ENCODE results near the gene CLDN12.

CLDN12 gene

GRCh38 chr7:90433221-90433620 is 30.0 kb downstream of the CLDN12 start:
- DNase-seq (ENCODE audit: low read depth): no peak

GRCh38 chr7:90445633-90446032 is 42.4 kb downstream of the CLDN12 start:
- no peak for DNase-seq (ENCODE audit: low read depth)

GRCh38 chr7:90446137-90446899 is 43.1 kb downstream of the CLDN12 start:
- no peak for DNase-seq (ENCODE audit: low read depth)

- no peak for DNase-seq (ENCODE audit: low read depth)
These were observed 50.1 kb downstream of the CLDN12 start for GRCh38 chr7:90453259-90453891.

GRCh38 chr7:90453931-90454330 is 50.7 kb downstream of the CLDN12 start:
- no peak for DNase-seq (ENCODE audit: low read depth)

- peak; percentile 38 for DNase-seq (ENCODE audit: low read depth)
These were observed 52.1 kb downstream of the CLDN12 start for GRCh38 chr7:90455163-90456030.

GRCh38 chr7:90458104-90458503 is 54.8 kb downstream of the CLDN12 start:
- DNase-seq (ENCODE audit: low read depth): no peak

GRCh38 chr7:90459888-90460287 is 56.6 kb downstream of the CLDN12 start:
- no peak for DNase-seq (ENCODE audit: low read depth)

GRCh38 chr7:90461219-90461618 is 58.0 kb downstream of the CLDN12 start:
- DNase-seq (ENCODE audit: low read depth): peak; percentile 37

- peak; percentile 17 for DNase-seq (ENCODE audit: low read depth)
These were observed 59.9 kb downstream of the CLDN12 start for GRCh38 chr7:90463151-90463628.

Data from stromal cell of bone marrow (primary cell).